HCT116 (cell line): ENCODE results near the gene CCDC85B. TPM values are rescaled to one million over a fixed set of nuclear protein-coding genes. Genes with fewer than 3 reads are reported as not detected.
A peak's percentile ranks its signal among the peaks of the same experiment; 100 is the strongest.

ENCODE experiments used
- ATAC-seq: fragments of 200-7000 bp; cut with Tn5 transposase; 2 replicates; pipeline ENCODE4 v1.9.1; 2020; ENCODE audit warnings: mild to moderate bottlenecking, moderate library complexity
- BruUV-seq: library from RNA; stranded (reverse); fragments of 400-500 nt; replicated peaks from 2 replicates; lab custom pipeline; 2021; lab: Mats Ljungman, UMichigan
- CTCF ChIA-PET: fragments of 300-600 bp; sonication (Branson Sonifier 250); formaldehyde crosslinking; loops from one replicate; lab custom pipeline; 2021; ENCODE audit warnings: antibody characterized with exemption; lab: Charles Lee
- POLR2A ChIA-PET: fragments of 300-600, 350-600 bp; sonication (Branson Sonifier 250); formaldehyde crosslinking; loops from one replicate; lab custom pipeline; 2021; ENCODE audit warnings: antibody characterized with exemption; lab: Charles Lee
- RAD21 ChIA-PET, 2 experiments: fragments of 300-600 bp; sonication (Branson Sonifier 250); formaldehyde crosslinking; loops; one replicate each; lab custom pipeline; 2023; ENCODE audit warnings: low total read pairs in 2 of 2; ENCODE audit not compliant: uncharacterized antibody in 2 of 2, unreplicated experiment in 2 of 2, low non-redundant PET in 1 of 2; lab: Charles Lee
- DNase-seq: peaks from one replicate; pipeline ENCODE4 v3.0.0-alpha.2; 2010; ENCODE audit warnings: low read depth, low spot score
- H2AFZ ChIP-seq: fragments of 200-600 bp; shearing (Covaris generic), sonication (generic); 2 replicates; pipeline ENCODE4 v1.6.1; 2017; ENCODE audit warnings: low read depth, mixed run types, mixed read lengths, antibody characterized with exemption, low read length; ENCODE audit not compliant: poor library complexity, severe bottlenecking
- H3K27ac ChIP-seq: 2 replicates; pipeline ENCODE4 v1.5.1; 2012; ENCODE audit warnings: low read depth, low read length
- H3K27me3 ChIP-seq: fragments of 200-600 bp; sonication (generic); 2 replicates; pipeline ENCODE4 v1.6.1; 2016; ENCODE audit warnings: mixed run types, low read length, mixed read lengths; ENCODE audit not compliant: insufficient read depth
- H3K36me3 ChIP-seq, 2 experiments: fragments of 200-500 bp in 1 of 2; fragments of 200-600 bp in 1 of 2; sonication (Bioruptor generic) in 1 of 2; sonication (generic) in 1 of 2; 2 replicates each; pipeline versions ENCODE4 v1.5.1 to v1.6.1; 2014 to 2016; ENCODE audit warnings: low read length in 2 of 2, inconsistent platforms in 1 of 2, mixed read lengths in 1 of 2, mixed run types in 1 of 2; ENCODE audit not compliant: insufficient read depth in 2 of 2, control insufficient read depth in 1 of 2
- H3K4me1 ChIP-seq, 2 experiments: fragments of 200-600 bp in 1 of 2; sonication (generic) in 1 of 2; 2 replicates each; pipeline versions ENCODE4 v1.5.1 to v1.6.1; 2012 to 2017; ENCODE audit warnings: low read length in 2 of 2, inconsistent platforms in 1 of 2, mild to moderate bottlenecking in 1 of 2, mixed read lengths in 1 of 2, mixed run types in 1 of 2, moderate library complexity in 1 of 2; ENCODE audit not compliant: insufficient read depth in 2 of 2, control insufficient read depth in 1 of 2
- H3K4me2 ChIP-seq: fragments of 200-600 bp; sonication (generic); 2 replicates; pipeline ENCODE4 v1.6.1; 2017; ENCODE audit warnings: mixed run types, low read length, mixed read lengths
- H3K4me3 ChIP-seq, 2 experiments: fragments of 200-600 bp in 1 of 2; sonication (generic) in 1 of 2; replicated peaks in 1 of 2; 2 replicates each; pipeline ENCODE4 v1.5.1; 2011 to 2016; ENCODE audit warnings: low read length in 2 of 2, control low read depth in 1 of 2, low read depth in 1 of 2, mild to moderate bottlenecking in 1 of 2, mixed read lengths in 1 of 2, mixed run types in 1 of 2
- H3K79me2 ChIP-seq: fragments of 200-600 bp; sonication (generic); 2 replicates; pipeline ENCODE4 v1.6.1; 2017; ENCODE audit warnings: mild to moderate bottlenecking, mixed run types, low read length, moderate library complexity, mixed read lengths; ENCODE audit not compliant: insufficient read depth
- H3K9ac ChIP-seq: fragments of 200-600 bp; sonication (generic); 2 replicates; pipeline ENCODE4 v1.6.1; 2016; ENCODE audit warnings: low read length, mixed read lengths
- H3K9me2 ChIP-seq: fragments of 200-600 bp; sonication (generic), shearing (Covaris generic); 2 replicates; pipeline ENCODE4 v1.6.1; 2017; ENCODE audit warnings: mixed run types, mild to moderate bottlenecking, moderate library complexity; ENCODE audit not compliant: insufficient read depth
- H3K9me3 ChIP-seq, 2 experiments: fragments of 200-500 bp in 1 of 2; fragments of 200-600 bp in 1 of 2; sonication (Bioruptor generic) in 1 of 2; sonication (generic) in 1 of 2; 2 replicates each; pipeline ENCODE4 v1.6.1; 2014 to 2017; ENCODE audit warnings: low read length in 2 of 2, mixed read lengths in 2 of 2, inconsistent platforms in 1 of 2, low read depth in 1 of 2, mild to moderate bottlenecking in 1 of 2, mixed run types in 1 of 2, moderate library complexity in 1 of 2; ENCODE audit not compliant: control insufficient read depth in 1 of 2, insufficient read depth in 1 of 2
- H4K20me1 ChIP-seq: fragments of 200-600 bp; sonication (generic), shearing (Covaris generic); 2 replicates; pipeline ENCODE4 v1.6.1; 2017; ENCODE audit warnings: mixed run types, mild to moderate bottlenecking, moderate library complexity; ENCODE audit not compliant: insufficient read depth
- ATF3 ChIP-seq: IDR thresholded peaks from 2 replicates; pipeline ENCODE4 v1.6.1; 2012
- CBX3 ChIP-seq: IDR thresholded peaks from 2 replicates; pipeline ENCODE4 v1.6.1; 2012; ENCODE audit warnings: low read depth
- CEBPB ChIP-seq: IDR thresholded peaks from 2 replicates; pipeline ENCODE4 v1.6.1; 2012; ENCODE audit warnings: low read depth
- CTCF ChIP-seq, 3 experiments: fragments of 200-600 bp in 1 of 3; sonication (generic) in 1 of 3; IDR thresholded peaks in 2 of 3; conservative IDR thresholded peaks in 1 of 3; 2 replicates each; pipeline ENCODE4 v1.5.1; 2012 to 2017; ENCODE audit warnings: low read depth in 2 of 3, low read length in 2 of 3, antibody characterized with exemption in 1 of 3, borderline replicate concordance in 1 of 3, control low read depth in 1 of 3, mild to moderate bottlenecking in 1 of 3, mixed read lengths in 1 of 3, mixed run types in 1 of 3, moderate library complexity in 1 of 3; ENCODE audit not compliant: insufficient read depth in 1 of 3
- EGR1 ChIP-seq: IDR thresholded peaks from 2 replicates; pipeline ENCODE4 v1.6.1; 2012; ENCODE audit warnings: low read depth
- ELF1 ChIP-seq: IDR thresholded peaks from 2 replicates; pipeline ENCODE4 v1.6.1; 2012; ENCODE audit warnings: low read depth, borderline replicate concordance
- FOSL1 ChIP-seq: IDR thresholded peaks from 2 replicates; pipeline ENCODE4 v1.6.1; 2012; ENCODE audit warnings: low read depth
- JUND ChIP-seq: IDR thresholded peaks from 2 replicates; pipeline ENCODE4 v1.6.1; 2012
- MAX ChIP-seq: IDR thresholded peaks from 2 replicates; pipeline ENCODE4 v1.6.1; 2012
- POLR2A ChIP-seq: IDR thresholded peaks from 2 replicates; pipeline ENCODE4 v1.7.0; 2011; ENCODE audit warnings: borderline replicate concordance; ENCODE audit not compliant: insufficient read depth, insufficient read length; ENCODE audit errors: extremely low read depth
- POLR2AphosphoS5 ChIP-seq: IDR thresholded peaks from 2 replicates; pipeline ENCODE4 v1.6.1; 2011; ENCODE audit warnings: mild to moderate bottlenecking, low read depth, low read length, moderate library complexity
- RAD21 ChIP-seq: IDR thresholded peaks from 2 replicates; pipeline ENCODE4 v1.6.1; 2012; ENCODE audit warnings: low read depth, mild to moderate bottlenecking
- REST ChIP-seq: IDR thresholded peaks from 2 replicates; pipeline ENCODE4 v1.6.1; 2012; ENCODE audit warnings: low read depth
- SIN3A ChIP-seq: IDR thresholded peaks from 2 replicates; pipeline ENCODE4 v1.6.1; 2012; ENCODE audit warnings: low read depth
- SRF ChIP-seq: IDR thresholded peaks from 2 replicates; pipeline ENCODE4 v1.6.1; 2012; ENCODE audit warnings: low read depth
- TCF7L2 ChIP-seq: IDR thresholded peaks from 2 replicates; pipeline ENCODE4 v1.7.0; 2011; ENCODE audit warnings: borderline replicate concordance, inconsistent platforms; ENCODE audit not compliant: insufficient read depth, insufficient read length; ENCODE audit errors: extremely low read depth
- YY1 ChIP-seq: IDR thresholded peaks from 2 replicates; pipeline ENCODE4 v1.6.1; 2011; ENCODE audit warnings: low read length, low read depth, moderate library complexity, mild to moderate bottlenecking; ENCODE audit not compliant: insufficient replicate concordance; ENCODE audit errors: extremely low read depth
- ZFX ChIP-seq: fragments of 450-650 bp; IDR thresholded peaks from 2 replicates; pipeline ENCODE4 v1.6.1; 2017
- ZNF274 ChIP-seq: fragments of 200-500 bp; sonication (Bioruptor generic); IDR thresholded peaks from 2 replicates; pipeline ENCODE4 v1.6.1; 2014; ENCODE audit warnings: mild to moderate bottlenecking, low read depth, low read length, inconsistent platforms
- intact Hi-C: fragments of 100-400 bp; cut with micrococcal nuclease; formaldehyde crosslinking; loops from 2 replicates; pipeline ENCODE4 v1.10.0; 2022
- total RNA-seq: library from RNA; stranded (reverse); gene quantifications from one replicate; pipeline ENCODE4 v1.2.1, GENCODE V29; 2021; ENCODE audit not compliant: unreplicated experiment

The CCDC85B gene
- total RNA-seq, 1 experiment from 2014 or later = 84.3 TPM

GRCh38 chr11:65858681-65859087, 31.8 kb upstream of the CCDC85B start:
- Histone ChIP-seq H3K27ac (peak overlapping the region; percentile 97), H3K9ac (peak overlapping the region; percentile 99), H3K4me2 (peak overlapping the region; percentile 77), H3K9me2 (no peaks in the 10 kb centered on the region), H3K4me3 (peak overlapping the region; percentile 85 to 100), H3K9me3 (no peaks in the 10 kb centered on the region), H2AFZ (peak overlapping the region; percentile 50), H4K20me1 (peaks cover 15% of the 10 kb centered on the region; the same call in 1 of the 2 replicates), H3K27me3 (no peaks in the 10 kb centered on the region), H3K79me2 (peaks cover 63% of the 10 kb centered on the region), H3K36me3 (peaks cover 25 to 37% of the 10 kb centered on the region in 2 experiments), H3K4me1 (peaks cover 23 to 44% of the 10 kb centered on the region in 2 experiments)
- TF ChIP-seq ATF3 = no peak
- TF ChIP-seq POLR2AphosphoS5 = no peak
- no peak for TF ChIP-seq FOSL1
- TF ChIP-seq YY1 = no peak
- TF ChIP-seq MAX = no peak
- no peak for TF ChIP-seq ELF1
- TF ChIP-seq CBX3 = no peak
- TF ChIP-seq ZFX = no peak
- TF ChIP-seq EGR1 = no peak
- TF ChIP-seq RAD21 = no peak
- TF ChIP-seq SIN3A = no peak
- no peak for TF ChIP-seq JUND
- TF ChIP-seq REST = no peak
- TF ChIP-seq TCF7L2 = no peak
- TF ChIP-seq CEBPB = no peak
- TF ChIP-seq SRF = no peak
- no peak for TF ChIP-seq ZNF274
- TF ChIP-seq POLR2A = no peak
- no peak for TF ChIP-seq CTCF (IDR thresholded peaks at IDR 0.05 in 2 of 3, conservative IDR thresholded peaks at IDR 0.05 in 1 of 3; ENCODE audit: borderline replicate concordance in 1 of 3, insufficient read depth in 1 of 3, low read depth in 2 of 3, low read length in 2 of 3)
- CTCF ChIA-PET = interaction anchor here (0.6 to 4.3 kb wide), 6 partner anchors 20 to 147 kb away, joined by 3 to 82 read pairs (median 10); partner anchors contain the start of genes AP5B1, CCDC85B, FIBP and KAT5
- ATAC-seq = no peak
- RAD21 ChIA-PET = interaction anchor here in 1 of 2 experiments (1.1 kb wide), 1 partner anchor 30 kb away, joined by 3 read pairs; no protein-coding TSS in a partner anchor
- no peak for DNase-seq
- POLR2A ChIA-PET = interaction anchor here (0.6 to 5.3 kb wide), 18 partner anchors 7 to 530 kb away, joined by 3 to 84 read pairs (median 6); partner anchors contain the start of genes BANF1, CCDC85B, FIBP and FOSL1
- no TSS peak for BruUV-seq
- intact Hi-C loops = loop anchor here (1.0 kb wide), 2 partner anchors 146 to 243 kb away; partner anchors contain the start of genes KAT5 and PCNX3
